Hindlimb muscle (tissue), 1 donor: ENCODE data around the gene JAK3. TPM values are rescaled to one million over a fixed set of nuclear protein-coding genes. Genes with fewer than 3 reads are reported as not detected.
"Not testable (repeated sequence)": the region's sequence is repeated elsewhere in the genome, so short reads cannot be mapped to it uniquely, and the experiment has no call there.

Experiments used
- DNase-seq: peaks from one replicate; pipeline ENCODE4 v3.0.0-alpha.2; 2013
- polyA plus RNA-seq: library from polyadenylated mRNA; unstranded; fragments of 120-200 nt; gene quantifications from one replicate; pipeline ENCODE4 v1.2.1, GENCODE V29; 2013; ENCODE audit not compliant: insufficient read length

Gene JAK3
- 3.7 TPM for polyA plus RNA-seq

DNA sequence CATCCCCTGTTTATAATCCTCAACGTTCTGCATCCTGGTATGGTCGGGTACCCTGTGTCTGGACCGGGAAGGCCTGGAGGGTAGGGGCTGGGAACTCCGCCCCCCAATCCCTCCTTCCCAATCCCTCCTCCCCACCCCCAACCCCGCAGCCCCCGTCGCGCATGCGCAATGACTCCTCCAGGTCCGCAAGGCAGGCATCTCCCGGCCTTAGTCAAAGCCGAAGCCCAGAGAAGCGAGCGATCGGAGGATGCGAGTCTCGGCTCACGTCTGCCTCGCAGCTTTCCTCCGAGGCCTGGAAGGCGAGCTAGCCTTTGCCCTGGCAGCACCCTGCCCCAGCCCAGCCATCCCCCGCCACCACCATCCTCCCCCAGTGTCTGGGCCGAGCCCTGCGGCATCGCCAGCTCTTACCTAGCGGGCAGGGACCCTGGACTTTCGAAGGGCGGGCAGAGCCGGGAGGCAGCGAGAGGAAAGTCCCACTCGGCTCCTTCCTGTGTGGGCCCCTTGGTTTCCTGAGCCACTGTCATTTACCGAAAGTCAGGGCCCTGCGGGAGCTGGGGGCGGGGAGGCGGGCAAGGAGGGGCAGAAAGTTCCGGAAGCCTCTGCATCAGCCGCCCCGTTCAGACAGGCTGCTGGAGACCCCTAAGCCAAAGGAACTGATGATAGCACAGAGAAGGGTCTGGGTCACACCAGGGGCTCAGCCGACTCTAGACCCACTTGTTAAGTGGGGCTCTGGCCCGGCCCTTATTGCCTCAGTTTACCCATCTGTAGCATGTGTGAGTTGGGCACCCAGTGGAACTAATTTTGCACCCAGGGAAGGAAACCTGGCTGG is at the start of gene JAK3:
Gene JAK3 (minus strand): TSS at position 445 of the 829 bp plus-strand sequence. CDS start 3,565 bp downstream, outside the sequence.
- peak; percentile 71 for DNase-seq

DNA sequence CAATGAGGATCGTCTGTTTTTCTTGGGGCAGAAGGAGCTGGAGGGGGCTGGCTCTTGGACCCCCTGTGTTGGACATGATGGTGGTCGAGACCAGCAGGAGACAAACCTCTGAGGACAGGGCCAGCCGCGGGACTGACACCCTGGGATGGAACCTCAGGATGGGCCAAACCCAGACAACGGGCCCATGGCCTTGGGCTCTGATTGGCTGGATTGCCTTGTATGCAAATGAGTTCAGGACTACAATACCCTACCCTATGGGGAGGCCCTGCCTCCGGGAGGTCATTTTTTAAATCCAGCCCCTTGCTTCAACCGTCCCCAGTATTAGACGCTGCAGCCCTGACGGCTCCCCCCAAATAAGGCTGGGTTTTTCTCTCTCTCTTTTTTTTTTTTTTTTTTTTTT is 46.0 kb upstream of the JAK3 start:
- no peak for DNase-seq

DNA sequence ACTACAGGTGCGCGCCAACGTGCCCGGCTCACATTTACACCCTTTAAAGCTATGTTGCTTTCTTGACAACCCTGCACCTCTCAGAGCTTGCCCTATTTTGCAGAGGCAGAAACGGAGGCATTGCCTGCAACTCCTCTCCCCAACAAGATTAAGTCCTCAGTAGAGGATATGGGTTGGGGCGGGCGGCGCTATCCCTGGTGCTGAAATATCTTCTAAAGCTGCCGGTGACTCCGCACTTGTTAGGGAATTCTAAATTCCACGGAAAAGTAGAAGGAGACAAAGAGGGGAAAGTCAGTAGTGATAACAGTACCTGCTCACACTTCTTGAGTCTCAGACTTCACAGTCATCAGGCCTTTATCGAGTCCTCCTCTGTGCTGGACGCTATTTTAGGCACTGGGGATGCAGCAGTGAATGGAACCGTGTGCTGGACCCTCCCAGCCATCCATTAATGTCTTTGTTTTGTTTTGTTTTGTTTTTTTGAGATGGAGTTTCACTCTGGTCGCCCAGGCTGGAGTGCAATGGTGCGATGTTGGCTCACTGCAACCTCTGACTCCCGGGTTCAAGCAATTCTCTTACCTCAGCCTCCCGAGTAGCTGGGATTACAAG is 41.9 kb upstream of the JAK3 start:
- DNase-seq, result peak; percentile 28

- no peak for DNase-seq
These were observed 40.5 kb upstream of the JAK3 start for GRCh38 chr19:17888260-17888659.

DNA sequence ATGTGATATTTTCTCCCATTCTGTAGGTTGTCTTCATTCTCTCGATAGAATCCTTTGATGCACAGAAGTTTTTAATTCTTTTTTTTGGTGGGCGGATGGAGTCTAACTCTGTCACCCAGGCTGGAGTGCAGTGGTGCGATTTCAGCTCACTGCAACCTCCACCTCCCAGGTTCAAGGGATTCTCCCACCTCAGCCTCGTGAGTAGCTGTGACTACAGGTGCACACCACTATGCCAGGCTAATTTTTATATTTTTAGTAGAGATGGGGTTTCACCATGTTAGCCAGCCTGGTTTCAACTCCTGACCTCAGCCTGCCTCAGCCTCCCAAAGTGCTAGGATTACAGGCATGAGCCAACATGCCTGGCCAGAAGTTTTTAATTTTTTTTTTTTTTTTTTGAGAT is 39.4 kb upstream of the JAK3 start:
- DNase-seq, result not testable (repeated sequence)

DNA sequence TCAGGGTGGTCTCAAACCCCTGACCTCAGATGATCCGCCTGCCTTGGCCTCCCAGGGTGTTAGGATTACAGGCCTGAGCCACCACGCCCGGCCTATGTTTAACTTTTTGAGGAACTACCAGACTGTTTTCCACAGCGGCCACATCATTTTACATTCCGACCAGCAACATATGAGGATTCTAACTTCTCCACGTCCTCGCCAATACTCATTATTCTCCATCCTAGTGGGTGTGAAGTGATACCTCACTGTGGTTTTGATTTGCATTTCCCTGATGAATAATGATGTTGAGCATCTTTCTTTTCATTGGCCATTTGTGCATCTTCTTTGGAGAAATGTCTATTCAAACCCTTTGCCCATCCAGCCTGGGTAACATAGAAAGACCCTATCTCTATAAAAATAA is 38.7 kb upstream of the JAK3 start:
- DNase-seq, result no peak

DNA sequence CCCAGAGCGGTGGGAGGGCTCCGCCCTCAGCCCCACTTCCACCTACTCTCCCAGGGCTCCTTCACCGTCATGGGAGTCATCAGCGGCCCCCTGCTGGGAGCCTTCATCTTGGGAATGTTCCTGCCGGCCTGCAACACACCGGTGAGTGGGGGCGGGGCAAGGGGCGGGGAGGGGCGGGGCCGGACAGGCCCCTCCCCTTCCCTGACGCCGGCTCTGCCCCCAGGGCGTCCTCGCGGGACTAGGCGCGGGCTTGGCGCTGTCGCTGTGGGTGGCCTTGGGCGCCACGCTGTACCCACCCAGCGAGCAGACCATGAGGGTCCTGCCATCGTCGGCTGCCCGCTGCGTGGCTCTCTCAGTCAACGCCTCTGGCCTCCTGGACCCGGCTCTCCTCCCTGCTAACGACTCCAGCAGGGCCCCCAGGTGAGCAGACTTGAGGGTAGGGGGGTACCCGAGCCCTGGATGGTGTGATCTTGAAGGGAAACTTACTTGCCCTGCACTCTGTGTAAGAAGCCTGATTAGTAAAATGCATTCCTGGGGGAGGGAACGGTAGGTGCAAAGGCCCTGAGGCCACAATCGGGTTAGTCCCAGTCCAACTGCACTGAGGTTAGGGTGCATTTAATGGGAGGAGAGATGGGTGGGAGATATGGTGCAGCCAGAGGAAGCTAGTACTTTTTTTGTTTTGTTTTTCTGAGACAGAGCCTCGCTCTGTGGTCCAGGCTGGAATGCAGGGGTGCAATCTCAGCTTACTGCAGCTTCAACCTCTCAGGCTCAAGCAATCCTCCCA is 36.0 kb upstream of the JAK3 start:
- no peak for DNase-seq

DNA sequence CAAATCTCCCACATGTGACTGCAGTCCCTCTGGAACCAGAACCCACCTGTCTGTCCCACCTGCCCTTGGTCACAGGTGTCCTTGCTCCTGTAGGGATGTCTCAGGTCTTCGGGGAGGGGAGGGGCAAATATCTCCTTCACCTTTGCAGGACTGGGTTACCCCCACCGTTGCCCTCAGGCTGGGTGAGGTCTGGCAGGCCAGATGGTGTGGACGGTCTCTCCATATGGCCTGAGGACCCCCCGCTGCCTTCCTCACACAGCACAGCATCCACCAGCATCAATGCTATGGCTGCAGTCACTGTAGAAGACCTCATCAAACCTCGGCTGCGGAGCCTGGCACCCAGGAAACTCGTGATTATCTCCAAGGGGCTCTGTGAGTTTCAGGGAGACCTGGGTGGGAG is 33.9 kb upstream of the JAK3 start:
- no peak for DNase-seq

GRCh38 chr19:17879466-17879865 is 31.7 kb upstream of the JAK3 start:
- DNase-seq, result no peak

DNA sequence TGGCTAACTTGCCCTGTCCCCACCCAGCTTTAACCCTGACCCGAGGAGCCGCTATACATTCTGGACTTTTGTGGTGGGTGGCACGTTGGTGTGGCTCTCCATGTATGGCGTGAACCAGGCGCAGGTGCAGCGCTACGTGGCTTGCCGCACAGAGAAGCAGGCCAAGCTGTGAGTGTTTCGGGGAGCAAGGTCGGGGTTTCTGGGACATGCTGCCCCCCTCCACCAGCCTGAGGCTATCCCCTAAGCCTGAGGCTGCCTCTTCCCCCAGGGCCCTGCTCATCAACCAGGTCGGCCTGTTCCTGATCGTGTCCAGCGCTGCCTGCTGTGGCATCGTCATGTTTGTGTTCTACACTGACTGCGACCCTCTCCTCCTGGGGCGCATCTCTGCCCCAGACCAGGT is 29.9 kb upstream of the JAK3 start:
- no peak for DNase-seq

DNA sequence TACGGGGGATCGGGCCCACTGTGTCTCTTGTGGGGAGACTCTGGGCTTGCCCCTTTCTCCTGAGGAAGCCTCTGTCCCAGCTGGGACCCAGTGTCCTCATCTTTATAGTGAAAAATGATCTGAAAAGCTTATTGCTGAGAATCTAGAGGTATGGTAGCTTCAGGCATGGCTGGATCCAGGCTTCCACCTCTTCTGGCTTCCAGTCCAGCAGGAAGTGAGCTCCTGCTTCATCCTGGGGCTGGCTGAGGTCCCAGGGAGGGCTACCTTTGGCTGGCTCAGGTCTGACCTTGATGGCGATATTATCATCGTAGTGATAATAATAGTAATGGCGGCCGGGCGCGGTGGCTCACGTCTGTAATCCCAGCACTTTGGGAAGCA is 27.0 kb upstream of the JAK3 start:
- no peak for DNase-seq

DNA sequence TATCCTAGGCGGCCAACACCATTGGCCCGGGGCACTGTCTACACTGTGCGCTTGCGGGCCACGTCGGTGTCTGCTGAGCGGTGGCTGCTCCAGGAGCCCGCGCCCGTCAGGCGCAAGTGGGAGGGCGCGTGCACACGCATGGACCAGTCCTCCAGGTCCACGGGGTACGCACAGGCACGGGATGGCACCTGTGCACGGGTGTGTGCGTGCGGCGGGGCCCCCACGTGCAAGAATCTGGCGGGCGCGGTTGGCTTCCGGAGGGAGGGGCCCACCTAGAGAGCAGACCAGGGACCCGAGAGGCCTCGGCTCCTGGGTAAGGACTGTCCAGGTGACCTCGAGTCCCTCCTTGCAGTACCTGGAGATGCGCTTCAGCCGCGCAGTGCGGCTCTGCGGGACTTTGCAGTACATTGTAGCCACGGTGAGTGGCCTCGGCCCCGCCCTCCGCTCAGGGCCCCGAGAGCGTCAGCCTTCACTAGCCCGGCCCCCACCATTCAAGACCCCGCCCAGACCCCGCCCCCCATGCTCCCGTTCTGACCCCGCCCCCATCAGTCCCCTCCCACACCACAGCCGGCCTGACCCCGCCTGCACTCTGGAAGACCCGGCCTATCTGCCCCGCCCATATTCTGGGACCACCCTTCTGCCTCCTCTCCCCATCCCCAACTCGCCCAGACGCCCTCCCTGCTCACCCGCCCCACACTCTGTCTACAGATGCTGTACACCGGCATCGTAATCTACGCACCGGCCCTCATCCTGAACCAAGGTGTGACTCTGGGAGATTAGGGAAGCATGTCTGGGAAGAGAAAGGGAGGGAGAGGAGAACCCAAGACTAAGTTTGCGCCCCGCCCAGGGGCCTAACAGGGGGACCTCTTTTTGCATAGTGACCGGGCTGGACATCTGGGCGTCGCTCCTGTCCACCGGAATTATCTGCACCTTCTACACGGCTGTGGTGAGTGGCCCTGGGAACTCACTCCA is 26.3 kb upstream of the JAK3 start:
- DNase-seq, result no peak

DNA sequence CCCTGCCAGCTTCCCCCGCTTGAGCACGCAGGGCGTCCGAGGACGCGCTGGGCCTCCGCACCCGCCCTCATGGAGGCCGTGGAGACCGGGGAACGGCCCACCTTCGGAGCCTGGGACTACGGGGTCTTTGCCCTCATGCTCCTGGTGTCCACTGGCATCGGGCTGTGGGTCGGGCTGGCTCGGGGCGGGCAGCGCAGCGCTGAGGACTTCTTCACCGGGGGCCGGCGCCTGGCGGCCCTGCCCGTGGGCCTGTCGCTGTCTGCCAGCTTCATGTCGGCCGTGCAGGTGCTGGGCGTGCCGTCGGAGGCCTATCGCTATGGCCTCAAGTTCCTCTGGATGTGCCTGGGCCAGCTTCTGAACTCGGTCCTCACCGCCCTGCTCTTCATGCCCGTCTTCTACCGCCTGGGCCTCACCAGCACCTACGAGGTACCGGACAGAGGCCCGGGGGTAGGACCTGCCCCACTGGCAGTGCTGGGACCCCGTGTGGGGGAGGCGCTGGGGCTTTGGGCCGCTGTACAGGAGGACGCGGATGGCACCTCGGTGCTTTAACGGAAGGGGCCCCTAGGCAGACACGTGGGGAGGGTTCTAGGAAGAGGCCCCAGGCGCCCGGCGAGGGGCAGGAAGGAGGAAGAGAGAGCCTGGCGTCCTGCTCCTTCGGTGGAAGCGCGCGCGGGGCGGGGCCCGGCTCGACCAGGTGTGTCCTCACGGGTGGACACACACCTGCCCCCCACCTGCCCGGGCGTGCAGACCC is 24.6 kb upstream of the JAK3 start:
- DNase-seq, result no peak

GRCh38 chr19:17871878-17872250 is 24.1 kb upstream of the JAK3 start, which contains the start of gene SLC5A5:
SLC5A5 (plus strand) TSS chr19:17871945; CDS start chr19:17872320, 375 bp downstream.
- DNase-seq, result no peak

GRCh38 chr19:17871032-17871877 is 23.5 kb upstream of the JAK3 start:
- DNase-seq, result no peak

- no peak for DNase-seq
These were observed 21.4 kb upstream of the JAK3 start for GRCh38 chr19:17869114-17869608.

DNA sequence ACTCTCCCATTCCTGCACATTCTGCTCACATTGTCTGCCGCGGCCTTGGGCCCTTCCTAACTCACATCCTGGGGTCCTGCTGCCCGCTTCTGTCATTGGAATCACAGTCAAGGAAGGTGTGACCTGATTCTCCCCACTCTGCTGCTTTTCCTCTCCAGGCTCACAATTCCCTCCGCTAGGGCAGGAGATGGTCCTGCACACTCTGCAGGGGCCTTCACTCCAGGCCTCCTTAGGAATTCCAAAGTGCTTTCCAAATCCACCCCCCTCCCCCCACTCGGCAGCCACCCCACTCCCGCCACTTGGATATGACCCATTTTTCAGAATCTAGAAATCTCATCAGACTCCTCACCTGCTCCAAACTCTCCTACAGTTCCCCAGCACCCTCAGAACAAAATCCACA is 20.9 kb upstream of the JAK3 start:
- DNase-seq, result no peak

DNA sequence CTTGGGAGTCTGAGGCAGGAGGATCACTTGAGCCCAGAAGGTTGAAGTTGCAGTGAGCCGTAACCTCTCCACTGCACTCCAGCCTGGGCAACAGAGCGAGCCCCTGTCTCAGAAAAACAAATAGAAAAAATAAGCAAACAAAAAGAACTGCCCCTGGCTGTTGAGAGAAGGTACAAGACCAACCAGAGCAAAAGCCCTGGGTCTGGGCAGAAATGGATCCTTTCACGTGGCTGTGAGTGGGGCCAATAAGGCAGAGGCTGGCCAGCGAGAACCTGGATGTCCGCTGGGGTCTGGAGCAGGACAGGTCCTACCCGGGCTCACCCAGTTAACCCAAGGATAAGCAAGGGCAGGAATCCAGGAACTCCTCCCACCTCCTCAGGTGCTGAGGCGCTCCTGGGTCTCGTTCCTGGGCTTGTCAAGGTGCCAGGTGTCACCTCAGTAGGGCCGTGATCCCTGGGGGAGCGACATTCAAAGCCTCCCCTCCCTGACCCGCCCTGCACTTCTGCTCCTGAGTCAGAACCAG is 19.2 kb upstream of the JAK3 start:
- no peak for DNase-seq

- DNase-seq, result no peak
These were observed 18.7 kb upstream of the JAK3 start for GRCh38 chr19:17866312-17866963.
